HL-60 (cell line): Measurements from ENCODE around the gene WDR93.

Experiments
- DNase-seq, 2 experiments: peaks; one replicate each; pipeline ENCODE4 v3.0.0-alpha.2; 2010 to 2020; ENCODE audit warnings: low read depth in 1 of 2, low spot score in 1 of 2
- H3K27ac ChIP-seq: fragments of 250-450 bp; sonication (Bioruptor Pico); replicated peaks from 2 replicates; pipeline ENCODE4 v1.5.1; 2020; ENCODE audit warnings: mild to moderate bottlenecking, moderate library complexity
- H3K27me3 ChIP-seq: fragments of 250-450 bp; sonication (Bioruptor Pico); 2 replicates; pipeline ENCODE4 v1.5.1; 2021; ENCODE audit warnings: mild to moderate bottlenecking, moderate library complexity; ENCODE audit not compliant: insufficient read depth, poor library complexity, severe bottlenecking
- H3K4me3 ChIP-seq: replicated peaks from 2 replicates; pipeline ENCODE4 v1.5.1; 2011; ENCODE audit warnings: mild to moderate bottlenecking, control low read depth, low read length; ENCODE audit not compliant: insufficient read depth
- GABPA ChIP-seq: IDR thresholded peaks from 2 replicates; pipeline ENCODE4 v1.6.1; 2012; ENCODE audit warnings: low read depth
- POLR2AphosphoS5 ChIP-seq: IDR thresholded peaks from 2 replicates; pipeline ENCODE4 v1.6.1; 2012; ENCODE audit warnings: low read depth
- SPI1 ChIP-seq: IDR thresholded peaks from 2 replicates; pipeline ENCODE4 v1.6.1; 2012; ENCODE audit warnings: low read depth, mild to moderate bottlenecking, borderline replicate concordance
- TF ChIP-seq, protein P1 (sequence below): IDR thresholded peaks from one replicate; pipeline ENCODE4 v1.5.1; 2011; ENCODE audit warnings: low read length, control low read depth, inconsistent platforms; ENCODE audit not compliant: insufficient read depth
- TF ChIP-seq, protein P2 (sequence below): IDR thresholded peaks from 2 replicates; pipeline ENCODE4 v1.6.1; 2012; ENCODE audit warnings: low read depth; ENCODE audit not compliant: insufficient replicate concordance

The WDR93 gene

DNA sequence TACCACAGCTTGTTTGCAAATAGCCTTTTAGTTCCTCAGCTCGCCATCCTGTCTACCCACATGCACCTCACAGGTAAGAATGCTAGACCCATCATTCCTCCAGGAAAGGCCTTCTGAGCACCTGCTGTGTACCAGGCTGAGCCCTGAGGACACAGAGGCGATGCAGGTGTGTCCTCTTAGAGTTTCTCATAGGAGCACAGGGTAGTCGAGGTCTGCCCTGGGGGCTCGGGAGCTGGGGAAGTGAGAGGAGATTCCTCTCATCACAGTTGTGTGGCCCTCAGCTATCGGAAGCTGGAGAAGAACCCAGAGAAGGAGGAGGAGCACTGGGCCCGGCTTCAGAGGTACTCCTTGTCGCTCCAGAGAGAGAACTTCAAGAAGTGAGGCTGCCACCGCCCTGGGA, 52.4 kb downstream of the WDR93 start:
- Histone ChIP-seq H3K4me3 (no peak overlapping the region), H3K27ac (no peak overlapping the region), H3K27me3 (no peaks in the 10 kb centered on the region)
- TF ChIP-seq SPI1 (no peak), POLR2AphosphoS5 (no peak), GABPA (no peak)
- TF ChIP-seq, protein P1, sequence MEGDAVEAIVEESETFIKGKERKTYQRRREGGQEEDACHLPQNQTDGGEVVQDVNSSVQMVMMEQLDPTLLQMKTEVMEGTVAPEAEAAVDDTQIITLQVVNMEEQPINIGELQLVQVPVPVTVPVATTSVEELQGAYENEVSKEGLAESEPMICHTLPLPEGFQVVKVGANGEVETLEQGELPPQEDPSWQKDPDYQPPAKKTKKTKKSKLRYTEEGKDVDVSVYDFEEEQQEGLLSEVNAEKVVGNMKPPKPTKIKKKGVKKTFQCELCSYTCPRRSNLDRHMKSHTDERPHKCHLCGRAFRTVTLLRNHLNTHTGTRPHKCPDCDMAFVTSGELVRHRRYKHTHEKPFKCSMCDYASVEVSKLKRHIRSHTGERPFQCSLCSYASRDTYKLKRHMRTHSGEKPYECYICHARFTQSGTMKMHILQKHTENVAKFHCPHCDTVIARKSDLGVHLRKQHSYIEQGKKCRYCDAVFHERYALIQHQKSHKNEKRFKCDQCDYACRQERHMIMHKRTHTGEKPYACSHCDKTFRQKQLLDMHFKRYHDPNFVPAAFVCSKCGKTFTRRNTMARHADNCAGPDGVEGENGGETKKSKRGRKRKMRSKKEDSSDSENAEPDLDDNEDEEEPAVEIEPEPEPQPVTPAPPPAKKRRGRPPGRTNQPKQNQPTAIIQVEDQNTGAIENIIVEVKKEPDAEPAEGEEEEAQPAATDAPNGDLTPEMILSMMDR, result no peak
- TF ChIP-seq, protein P2, sequence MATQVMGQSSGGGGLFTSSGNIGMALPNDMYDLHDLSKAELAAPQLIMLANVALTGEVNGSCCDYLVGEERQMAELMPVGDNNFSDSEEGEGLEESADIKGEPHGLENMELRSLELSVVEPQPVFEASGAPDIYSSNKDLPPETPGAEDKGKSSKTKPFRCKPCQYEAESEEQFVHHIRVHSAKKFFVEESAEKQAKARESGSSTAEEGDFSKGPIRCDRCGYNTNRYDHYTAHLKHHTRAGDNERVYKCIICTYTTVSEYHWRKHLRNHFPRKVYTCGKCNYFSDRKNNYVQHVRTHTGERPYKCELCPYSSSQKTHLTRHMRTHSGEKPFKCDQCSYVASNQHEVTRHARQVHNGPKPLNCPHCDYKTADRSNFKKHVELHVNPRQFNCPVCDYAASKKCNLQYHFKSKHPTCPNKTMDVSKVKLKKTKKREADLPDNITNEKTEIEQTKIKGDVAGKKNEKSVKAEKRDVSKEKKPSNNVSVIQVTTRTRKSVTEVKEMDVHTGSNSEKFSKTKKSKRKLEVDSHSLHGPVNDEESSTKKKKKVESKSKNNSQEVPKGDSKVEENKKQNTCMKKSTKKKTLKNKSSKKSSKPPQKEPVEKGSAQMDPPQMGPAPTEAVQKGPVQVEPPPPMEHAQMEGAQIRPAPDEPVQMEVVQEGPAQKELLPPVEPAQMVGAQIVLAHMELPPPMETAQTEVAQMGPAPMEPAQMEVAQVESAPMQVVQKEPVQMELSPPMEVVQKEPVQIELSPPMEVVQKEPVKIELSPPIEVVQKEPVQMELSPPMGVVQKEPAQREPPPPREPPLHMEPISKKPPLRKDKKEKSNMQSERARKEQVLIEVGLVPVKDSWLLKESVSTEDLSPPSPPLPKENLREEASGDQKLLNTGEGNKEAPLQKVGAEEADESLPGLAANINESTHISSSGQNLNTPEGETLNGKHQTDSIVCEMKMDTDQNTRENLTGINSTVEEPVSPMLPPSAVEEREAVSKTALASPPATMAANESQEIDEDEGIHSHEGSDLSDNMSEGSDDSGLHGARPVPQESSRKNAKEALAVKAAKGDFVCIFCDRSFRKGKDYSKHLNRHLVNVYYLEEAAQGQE, result no peak
- DNase-seq, result no peak

DNA sequence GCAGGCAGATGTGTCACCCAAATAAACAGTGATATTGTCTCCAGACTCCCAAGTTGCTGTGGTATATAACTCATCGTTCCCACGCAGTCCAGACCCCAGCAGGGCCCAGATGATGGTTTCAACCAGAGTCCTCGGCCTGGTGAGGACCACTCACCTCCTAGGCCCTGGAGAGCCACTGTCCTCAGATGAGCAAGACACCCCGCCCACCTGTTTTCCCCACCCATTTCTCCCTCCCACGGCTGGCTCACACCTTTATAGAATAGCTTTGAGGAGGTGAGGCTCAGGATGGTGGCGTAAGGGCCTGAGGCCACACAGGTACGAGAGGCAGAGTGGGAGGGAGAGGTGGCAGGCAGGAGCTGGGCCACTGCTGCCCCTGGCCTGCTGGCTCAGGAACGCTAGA, 53.0 kb downstream of the WDR93 start:
- no peaks in the 10 kb centered on the region for H3K27me3 ChIP-seq

DNA sequence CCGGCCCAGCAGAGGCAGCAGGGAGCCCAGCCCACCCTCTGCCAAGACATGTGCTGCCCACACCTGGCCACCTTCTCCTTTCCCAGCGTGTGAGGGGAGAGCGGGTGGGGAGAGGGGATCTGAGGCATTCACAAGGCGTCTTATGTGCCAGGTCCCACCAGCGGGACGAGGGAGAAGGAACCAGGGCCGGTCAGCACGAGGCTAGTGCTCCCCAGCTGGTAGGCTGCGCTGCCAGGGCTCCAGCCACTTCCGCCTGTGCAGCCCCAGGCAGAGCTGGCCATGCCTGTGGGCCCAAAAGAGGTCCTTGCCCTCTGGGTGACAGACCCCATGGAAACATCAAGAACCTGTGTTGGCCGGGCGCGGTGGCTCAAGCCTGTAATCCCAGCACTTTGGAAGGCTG, 54.5 kb downstream of the WDR93 start:
- Histone ChIP-seq H3K27ac (no peak overlapping the region), H3K27me3 (no peaks in the 10 kb centered on the region), H3K4me3 (no peak overlapping the region)
- DNase-seq, result no peak
- TF ChIP-seq GABPA, result no peak

More for the DNA sequence above, 53.0 kb downstream of the WDR93 start:
- no peak overlapping the region for H3K4me3 ChIP-seq
- no peak for DNase-seq
- no peak for TF ChIP-seq GABPA
- no peak for TF ChIP-seq SPI1
- TF ChIP-seq, protein P1, result no peak
- no peak overlapping the region for H3K27ac ChIP-seq

DNA sequence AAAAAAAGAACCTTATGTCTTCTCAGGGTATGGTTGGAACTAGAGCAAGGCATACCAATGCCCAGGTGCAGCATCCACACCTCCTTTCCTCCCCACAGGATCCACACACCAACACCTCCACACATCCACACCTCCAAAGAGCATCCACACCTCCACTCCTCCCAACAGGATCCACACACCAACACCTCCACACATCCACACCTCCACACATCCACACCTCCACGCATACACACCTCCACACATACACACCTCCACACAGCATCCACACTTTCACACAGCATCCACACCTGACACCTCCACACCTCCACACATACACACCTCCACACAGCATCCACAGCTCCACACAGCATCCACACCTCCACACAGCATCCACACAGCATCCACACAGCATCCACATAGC, 55.2 kb downstream of the WDR93 start:
- Histone ChIP-seq H3K27me3 (no peaks in the 10 kb centered on the region), H3K4me3 (no peak overlapping the region), H3K27ac (no peak overlapping the region)
- no peak for TF ChIP-seq GABPA
- TF ChIP-seq, protein P1, result no peak
- no peak for TF ChIP-seq POLR2AphosphoS5
- DNase-seq, result no peak

DNA sequence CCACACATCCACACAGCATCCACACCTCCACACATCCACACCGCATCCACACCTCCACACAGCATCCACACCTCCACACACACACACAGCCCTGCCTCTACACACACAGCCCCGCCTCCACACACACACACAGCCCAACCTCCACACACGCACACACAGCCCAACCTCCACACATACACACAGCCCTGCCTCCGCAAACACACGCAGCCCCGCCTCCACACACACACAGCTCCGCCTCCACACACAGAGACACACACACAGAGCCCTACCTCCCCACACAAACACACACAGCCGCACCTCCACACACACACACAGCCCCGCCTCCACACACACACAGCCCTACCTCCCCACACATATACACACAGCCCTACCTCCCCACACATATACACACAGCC, 55.8 kb downstream of the WDR93 start:
- no peak overlapping the region for H3K27ac ChIP-seq
- DNase-seq, result no peak
- H3K27me3 ChIP-seq, result no peaks in the 10 kb centered on the region
- H3K4me3 ChIP-seq, result no peak overlapping the region
- no peak for TF ChIP-seq GABPA
- TF ChIP-seq, protein P2, result no peak
- TF ChIP-seq POLR2AphosphoS5, result no peak
- TF ChIP-seq, protein P1, result no peak
- TF ChIP-seq SPI1, result no peak
